ENCODE data around the gene KCTD20. TPM values are rescaled to one million over a fixed set of nuclear protein-coding genes. Genes with fewer than 3 reads are reported as not detected.
A peak's percentile ranks its signal among the peaks of the same experiment; 100 is the strongest.

The KCTD20 gene
- total RNA-seq, 1 experiment from 2014 or later, result 23.7 TPM

GRCh38 chr6:36444470-36444869, 1.7 kb downstream of the KCTD20 start:
- TF ChIP-seq POLR2A (IDR thresholded peaks at IDR 0.05; ENCODE audit: borderline replicate concordance, extremely low read depth, insufficient read depth, insufficient read length) (no peak), REST (IDR thresholded peaks at IDR 0.05; ENCODE audit: low read depth) (no peak), POLR2AphosphoS5 (IDR thresholded peaks at IDR 0.05; ENCODE audit: low read depth, low read length) (no peak), EGR1 (IDR thresholded peaks at IDR 0.05; ENCODE audit: low read depth) (no peak), RAD21 (IDR thresholded peaks at IDR 0.05; ENCODE audit: low read depth) (no peak), ATF3 (IDR thresholded peaks at IDR 0.05) (no peak)
- Histone ChIP-seq H3K9ac (ENCODE audit: low read length) (peak overlapping the region; percentile 80), H3K4me2 (ENCODE audit: low read length) (peak overlapping the region; percentile 87), H3K4me1 (ENCODE audit: control insufficient read depth in 1 of 2, insufficient read depth in 2 of 2, low read length in 2 of 2) (peaks cover 19 to 32% of the 10 kb centered on the region in 2 experiments), H3K27me3 (ENCODE audit: insufficient read depth, low read length) (no peaks in the 10 kb centered on the region), H3K79me2 (ENCODE audit: insufficient read depth, low read length) (peaks cover 64% of the 10 kb centered on the region), H3K9me3 (ENCODE audit: control insufficient read depth in 1 of 2, insufficient read depth in 1 of 2, low read depth in 1 of 2, low read length in 2 of 2) (no peaks in the 10 kb centered on the region), H3K27ac (ENCODE audit: low read depth, low read length) (peak overlapping the region; percentile 96; the same call in 1 of the 2 replicates), H4K20me1 (ENCODE audit: insufficient read depth) (no peaks in the 10 kb centered on the region), H3K4me3 (replicated peaks in 1 of 2; ENCODE audit: low read depth in 1 of 2, low read length in 2 of 2) (peak overlapping the region; percentile 76 to 84), H2AFZ (ENCODE audit: low read depth, low read length, poor library complexity, severe bottlenecking) (no peak overlapping the region), H3K36me3 (ENCODE audit: control insufficient read depth in 1 of 2, insufficient read depth in 2 of 2, low read length in 2 of 2) (no peaks in the 10 kb centered on the region; a peak in 1 of 4 replicates), H3K9me2 (ENCODE audit: insufficient read depth) (no peaks in the 10 kb centered on the region)
- intact Hi-C loops (cut with micrococcal nuclease), result loop anchor here (5.0 kb wide), 1 partner anchor 148 kb away; the partner anchor contains the start of gene SRSF3
- ATAC-seq, result no peak
- CTCF ChIA-PET, result no interaction called here
- RAD21 ChIA-PET (ENCODE audit: low non-redundant PET in 1 of 2, low total read pairs in 2 of 2, uncharacterized antibody in 2 of 2, unreplicated experiment in 2 of 2), result no interaction called here
- BruUV-seq (replicated peaks), result no TSS peak
- DNase-seq (ENCODE audit: low read depth, low spot score), result no peak
- POLR2A ChIA-PET, result no interaction called here

All from HCT116 (cell line).